NCI-H128 (cell line): ENCODE data around the gene STARD5.
"Not testable (repeated sequence)": the region's sequence is repeated elsewhere in the genome, so short reads cannot be mapped to it uniquely, and the experiment has no call there.

Experiments
- DNase-seq: peaks from one replicate; lab custom pipeline; 2025; ENCODE audit not compliant: unreplicated experiment; lab: John Stamatoyannopoulos, UW

STARD5 gene

DNA sequence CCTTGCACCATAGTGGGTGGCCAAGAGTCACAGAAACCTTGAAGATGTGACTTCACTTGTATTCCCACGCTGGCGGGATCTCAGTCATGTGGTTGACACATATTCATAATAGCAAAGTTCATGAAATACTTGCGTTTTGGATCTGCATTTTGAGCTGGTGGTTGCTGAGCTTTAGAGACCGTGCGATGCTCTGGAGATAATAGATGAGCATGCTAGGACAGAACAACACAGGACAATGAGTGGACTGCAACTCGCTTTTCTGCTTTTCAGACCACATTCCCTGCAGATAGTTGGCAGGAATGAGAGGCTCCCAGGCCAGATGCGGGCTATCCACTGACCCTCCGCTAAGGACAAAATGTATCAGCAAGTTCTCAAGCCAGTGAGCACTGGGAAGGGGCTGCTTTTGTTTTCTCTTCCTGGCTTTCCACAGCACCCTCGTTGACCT lies 13.8 kb upstream of the STARD5 start:
- DNase-seq, result no peak

GRCh38 chr15:81337241-81337640 lies 13.3 kb upstream of the STARD5 start:
- DNase-seq, result no peak

DNA sequence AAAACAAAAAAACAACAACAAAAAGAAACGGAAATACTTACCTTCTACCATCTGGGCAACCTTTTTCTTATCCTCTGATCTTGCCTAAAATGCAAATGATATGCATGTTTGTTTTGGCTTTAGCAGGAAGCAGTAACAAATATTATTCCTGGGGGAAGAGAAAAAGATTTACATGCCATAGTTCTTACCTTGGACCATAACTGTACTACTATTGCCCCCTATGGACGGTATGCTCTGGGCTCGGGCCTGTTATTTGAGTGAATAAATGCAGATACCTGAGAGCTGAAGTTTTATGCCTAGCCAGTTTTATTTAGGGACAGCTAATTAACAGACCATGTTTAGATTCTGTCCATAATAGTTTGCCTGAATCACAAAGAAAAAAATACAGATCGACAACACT lies 12.6 kb upstream of the STARD5 start:
- DNase-seq, result no peak

GRCh38 chr15:81335631-81336030 lies 11.7 kb upstream of the STARD5 start:
- no peak for DNase-seq

GRCh38 chr15:81334768-81335435 lies 11.0 kb upstream of the STARD5 start:
- no peak for DNase-seq

GRCh38 chr15:81333363-81333762 lies 9.4 kb upstream of the STARD5 start:
- DNase-seq, result no peak

DNA sequence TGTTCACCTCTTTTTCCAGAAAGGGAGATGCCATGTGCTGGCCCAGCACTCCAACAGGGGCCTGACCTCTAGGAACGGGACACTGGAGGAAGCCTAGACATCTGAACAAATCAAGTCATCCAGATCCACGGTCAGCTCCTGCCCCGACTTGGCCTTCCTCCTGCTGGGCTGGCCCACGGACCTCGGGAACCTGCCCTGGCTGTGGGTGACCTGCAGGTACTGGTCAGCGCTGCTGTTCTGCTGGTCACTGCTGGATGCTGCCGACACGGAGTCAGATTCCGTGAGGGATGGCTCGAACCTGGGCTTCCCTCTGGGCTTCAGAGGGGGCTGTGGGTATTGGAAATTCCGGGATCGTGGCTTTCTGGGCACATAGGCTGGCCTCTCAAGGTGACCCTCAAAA lies 8.4 kb upstream of the STARD5 start:
- DNase-seq, result no peak

- no peak for DNase-seq
Measured at GRCh38 chr15:81331600-81331999, 7.7 kb upstream of the STARD5 start.

GRCh38 chr15:81331141-81331540 lies 7.2 kb upstream of the STARD5 start:
- not testable (repeated sequence) for DNase-seq

- DNase-seq, result no peak
Measured at GRCh38 chr15:81330366-81331090, 6.6 kb upstream of the STARD5 start.

- no peak for DNase-seq
Measured at GRCh38 chr15:81329446-81329845, 5.5 kb upstream of the STARD5 start.

DNA sequence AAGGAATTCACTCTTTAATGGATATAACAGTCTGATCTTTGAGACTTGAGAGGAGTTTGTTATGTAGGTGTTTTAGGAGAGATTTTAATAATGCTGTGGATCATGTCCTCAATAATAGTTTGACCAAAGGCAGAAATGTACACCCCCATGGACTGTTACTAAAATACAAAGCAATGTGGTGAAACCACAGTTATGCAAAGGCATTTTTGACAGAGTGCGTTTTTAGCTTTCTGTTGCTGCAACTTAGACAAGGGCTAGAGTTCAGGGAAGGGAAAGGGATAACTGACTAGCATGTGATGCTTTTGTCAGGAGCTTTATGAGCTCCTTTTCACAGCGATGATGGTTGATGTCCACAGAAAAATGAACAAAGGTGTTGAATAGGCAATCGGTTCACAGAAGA lies 3.6 kb upstream of the STARD5 start:
- no peak for DNase-seq

DNA sequence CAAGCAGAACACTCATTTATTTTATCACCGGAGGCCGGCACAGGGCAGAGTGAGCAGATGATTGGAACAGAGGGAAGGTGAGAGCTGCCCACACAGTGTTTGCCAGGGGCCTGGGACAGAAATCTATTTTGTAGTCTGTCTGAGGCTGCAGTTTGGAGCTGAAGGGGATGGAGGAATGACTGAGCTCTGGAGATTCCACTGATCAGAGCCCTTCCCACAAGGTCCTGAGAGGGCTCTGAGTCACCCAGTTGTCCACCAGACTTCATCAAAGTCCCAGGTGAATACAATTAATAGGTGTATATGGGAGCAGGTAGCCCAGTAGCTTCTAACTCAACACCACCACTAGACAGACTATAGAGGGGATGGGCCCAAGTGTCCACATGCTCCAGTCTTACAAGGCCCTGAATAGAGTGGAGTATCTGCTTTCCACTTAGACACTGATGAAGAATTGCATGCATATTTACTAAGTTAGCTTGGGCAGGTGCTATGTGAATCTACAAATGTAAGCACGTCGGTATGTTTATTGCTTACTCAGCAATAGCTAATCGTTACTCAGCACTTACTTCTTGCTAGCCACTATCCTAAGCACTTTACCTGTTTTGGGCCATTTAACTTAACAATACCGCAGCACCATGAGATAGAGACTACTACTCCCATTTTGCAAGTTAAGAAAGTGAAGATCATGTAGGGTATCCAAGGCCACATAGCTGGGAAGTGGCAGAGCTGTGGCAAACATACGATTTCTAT lies 2.7 kb upstream of the STARD5 start:
- no peak for DNase-seq

DNA sequence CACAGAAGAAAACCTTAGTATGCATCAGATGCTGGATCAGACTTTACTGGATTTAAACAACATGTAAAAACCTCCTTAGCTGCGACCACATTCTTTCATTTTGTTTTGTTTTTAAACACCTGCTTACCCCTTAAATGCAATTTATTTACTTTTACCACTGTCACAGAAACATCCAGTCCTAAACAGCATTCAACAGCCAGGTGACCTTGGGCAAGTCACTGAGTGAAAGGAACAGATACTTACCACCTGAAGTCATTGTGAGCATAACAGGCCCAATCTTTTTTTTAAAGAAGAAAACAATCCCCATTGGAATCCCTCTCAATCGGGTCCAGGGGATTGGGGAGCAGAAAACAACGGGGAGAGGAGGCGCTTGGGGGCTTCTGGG lies 390 bp downstream of the STARD5 start:
- DNase-seq, result no peak

DNA sequence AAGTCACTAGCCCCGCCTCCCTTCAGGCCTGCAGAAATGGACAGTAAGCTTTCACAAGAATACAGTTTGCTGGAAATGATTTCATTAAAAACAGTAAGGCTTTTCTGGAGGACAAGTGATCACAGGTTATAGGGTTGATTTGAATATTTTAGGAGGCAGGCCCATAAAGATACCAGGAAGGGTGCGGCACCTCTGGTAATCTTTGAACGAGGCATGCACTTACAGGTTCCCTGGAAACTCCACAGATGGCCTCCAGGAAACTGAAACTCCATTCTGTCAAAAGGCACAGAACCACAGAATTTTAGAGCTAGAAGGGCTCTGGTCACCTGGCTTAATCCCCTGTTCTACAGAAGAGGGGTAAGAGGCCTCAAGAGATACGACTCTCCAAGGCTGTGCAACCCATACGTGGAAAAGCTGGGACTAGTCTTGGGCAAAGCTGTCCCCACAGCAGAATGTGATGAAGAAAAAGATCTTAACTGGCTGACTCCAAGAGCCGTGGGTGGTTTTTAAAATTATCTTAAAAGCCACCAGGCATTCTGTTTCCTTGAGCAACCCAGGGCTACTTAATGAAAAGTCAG lies 1.2 kb downstream of the STARD5 start:
- DNase-seq, result no peak

GRCh38 chr15:81321667-81322066 lies 2.3 kb downstream of the STARD5 start:
- DNase-seq, result no peak

DNA sequence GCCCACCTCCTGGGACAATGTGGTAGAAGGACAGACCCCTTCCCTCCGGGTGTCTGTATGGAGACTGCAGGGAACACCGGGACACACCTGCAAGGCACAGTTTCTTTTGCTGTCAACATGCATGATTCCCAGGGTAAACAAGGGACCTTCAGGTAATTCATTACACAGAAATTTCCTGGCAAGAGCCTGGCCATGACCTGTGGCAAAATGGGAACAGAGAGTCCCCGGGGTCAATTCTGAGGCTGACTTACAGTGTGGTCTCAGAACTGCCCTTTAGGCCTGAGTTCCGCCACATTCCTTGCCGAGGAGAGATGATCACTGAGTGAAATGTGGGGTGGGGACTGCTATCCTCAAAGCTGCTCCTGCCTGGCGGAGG lies 6.3 kb downstream of the STARD5 start:
- no peak for DNase-seq

DNA sequence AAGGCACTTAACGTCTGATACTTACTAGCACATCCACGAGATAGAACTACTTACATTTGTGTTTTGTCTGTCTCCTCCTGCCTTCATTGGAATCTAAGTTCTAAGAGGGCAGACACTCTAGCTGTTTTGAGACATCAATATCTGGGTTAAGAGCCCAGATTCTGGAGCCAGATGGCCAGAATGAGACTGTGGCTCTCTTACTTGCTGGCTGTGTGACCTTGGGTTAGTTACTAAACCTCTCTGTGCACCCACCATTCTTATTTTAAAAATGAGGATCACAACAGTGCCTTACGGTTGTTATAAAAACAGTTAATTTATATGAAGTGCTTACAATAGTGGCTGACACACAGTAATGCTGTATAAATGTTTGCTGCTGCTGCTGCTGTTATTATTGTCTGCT lies 7.7 kb downstream of the STARD5 start:
- no peak for DNase-seq

DNA sequence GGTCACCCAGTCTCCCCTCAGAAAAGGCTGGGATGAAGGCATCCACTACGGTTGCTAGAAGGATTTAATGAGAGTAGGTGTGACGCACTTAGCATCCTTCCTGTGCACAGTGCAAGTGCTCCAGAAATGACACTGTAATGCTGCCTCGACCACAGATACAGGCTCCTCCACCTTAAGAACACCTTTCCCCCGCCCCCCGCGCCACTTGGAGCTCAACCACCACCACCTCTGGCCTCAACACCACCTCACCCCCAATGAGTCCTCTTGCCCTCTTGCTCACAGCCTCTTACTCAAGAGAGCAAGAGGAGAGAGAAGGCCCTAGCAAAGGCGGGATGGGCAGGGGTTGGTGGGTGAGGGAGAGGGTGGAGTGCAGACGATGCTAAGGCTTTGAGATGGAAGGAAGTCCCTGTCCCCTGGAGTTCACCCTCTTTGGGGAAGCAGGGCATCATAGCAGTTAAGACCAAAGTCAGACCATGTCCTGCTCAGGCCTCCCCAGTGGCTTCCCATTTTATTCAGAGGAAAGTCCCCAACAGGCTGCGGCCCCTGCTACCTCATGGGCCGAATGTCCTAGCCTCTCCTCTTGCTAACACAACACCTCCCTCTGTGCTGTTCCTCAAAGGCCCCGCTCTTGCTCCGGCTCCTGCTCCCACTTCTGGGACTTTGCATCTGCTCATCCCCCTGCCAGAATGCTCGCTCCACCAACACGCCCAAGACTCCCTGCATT lies 8.3 kb downstream of the STARD5 start:
- no peak for DNase-seq

GRCh38 chr15:81314378-81314777 lies 9.6 kb downstream of the STARD5 start:
- DNase-seq, result no peak

GRCh38 chr15:81313686-81314085 lies 10.3 kb downstream of the STARD5 start:
- DNase-seq, result no peak
